HepG2 (cell line): ENCODE data around the gene RAB6B. TPM values are rescaled to one million over a fixed set of nuclear protein-coding genes. Genes with fewer than 3 reads are reported as not detected.

Experiments used
- ATAC-seq: fragments of 200-7000 bp; cut with Tn5 transposase; 3 replicates; pipeline ENCODE4 v1.9.1; 2020; ENCODE audit warnings: mild to moderate bottlenecking, moderate library complexity
- BruUV-seq: library from RNA; stranded (reverse); fragments of 400-500 nt; replicated peaks from 2 replicates; lab custom pipeline; 2021; lab: Mats Ljungman, UMichigan
- CTCF ChIA-PET: fragments of 300-600 bp; formaldehyde crosslinking; extraction: SDS; loops from one replicate; lab custom pipeline; 2021; ENCODE audit warnings: low total read pairs, inconsistent platforms, low intra/inter-chr PET ratio; lab: Yijun Ruan, JAX
- POLR2A ChIA-PET: fragments of 350-600 bp; sonication (Branson Sonifier 250); formaldehyde crosslinking; loops from one replicate; lab custom pipeline; 2020; ENCODE audit warnings: antibody characterized with exemption, inconsistent platforms; lab: Yijun Ruan, JAX
- DNase-seq: peaks from one replicate; pipeline ENCODE4 v3.0.0-alpha.2; 2015; ENCODE audit warnings: low spot score
- FAIRE-seq: peaks from 3 replicates; lab custom pipeline; 2011; peaks lifted over from hg19 to GRCh38; lab: Jason Lieb, UNC
- H2AFZ ChIP-seq: one replicate; pipeline ENCODE4 v1.6.1; 2011; ENCODE audit warnings: low read length, inconsistent platforms
- H3K27ac ChIP-seq: fragments of 300-600 bp; 3 replicates; pipeline ENCODE4 v1.8.0; 2011; ENCODE audit warnings: mixed run types, mild to moderate bottlenecking, mixed read lengths, low read length, inconsistent platforms; ENCODE audit not compliant: insufficient read depth; ENCODE audit errors: extremely low read length
- H3K27me3 ChIP-seq, 2 experiments: fragments of 200-600 bp in 1 of 2; 2 replicates in 1 of 2; 3 replicates in 1 of 2; pipeline versions ENCODE4 v1.6.0 to v1.8.0; 2011; ENCODE audit warnings: low read length in 2 of 2, mild to moderate bottlenecking in 2 of 2, moderate library complexity in 2 of 2, inconsistent platforms in 1 of 2; ENCODE audit not compliant: insufficient read depth in 2 of 2, control insufficient read depth in 1 of 2
- H3K36me3 ChIP-seq, 2 experiments: fragments of 200-600 bp in 1 of 2; replicated peaks in 1 of 2; 2 replicates in 1 of 2; 3 replicates in 1 of 2; pipeline versions ENCODE4 v1.5.1 to v1.8.0; 2011; ENCODE audit warnings: low read length in 2 of 2, inconsistent platforms in 1 of 2; ENCODE audit not compliant: insufficient read depth in 2 of 2, control insufficient read depth in 1 of 2
- H3K4me1 ChIP-seq: 2 replicates; pipeline ENCODE4 v1.5.1; 2012; ENCODE audit warnings: low read length, inconsistent platforms; ENCODE audit not compliant: insufficient read depth
- H3K4me2 ChIP-seq: 2 replicates; pipeline ENCODE4 v1.6.0; 2011; ENCODE audit warnings: low read depth, low read length, inconsistent platforms
- H3K4me3 ChIP-seq, 3 experiments: fragments of 200-600 bp in 1 of 3; sonication (generic), shearing (Covaris generic) in 1 of 3; replicated peaks in 1 of 3; 2 replicates each; pipeline ENCODE4 v1.5.1; 2011 to 2016; ENCODE audit warnings: low read length in 3 of 3, inconsistent platforms in 2 of 3, low read depth in 2 of 3, mild to moderate bottlenecking in 2 of 3, control low read depth in 1 of 3, mixed read lengths in 1 of 3; ENCODE audit not compliant: insufficient read depth in 1 of 3
- H3K79me2 ChIP-seq: one replicate; pipeline ENCODE4 v1.6.1; 2011; ENCODE audit warnings: low read length, inconsistent platforms; ENCODE audit not compliant: insufficient read depth
- H3K9ac ChIP-seq: 2 replicates; pipeline ENCODE4 v1.6.0; 2011; ENCODE audit warnings: mild to moderate bottlenecking, low read depth, low read length, inconsistent platforms; ENCODE audit not compliant: insufficient read depth
- H3K9me3 ChIP-seq: 2 replicates; pipeline ENCODE4 v1.5.1; 2012; ENCODE audit warnings: mild to moderate bottlenecking, low read length
- H4K20me1 ChIP-seq: 2 replicates; pipeline ENCODE4 v1.6.0; 2011; ENCODE audit warnings: inconsistent platforms, mild to moderate bottlenecking, low read length, moderate library complexity; ENCODE audit not compliant: insufficient read depth
- E2F5 ChIP-seq: sonication (generic); formaldehyde crosslinking; conservative IDR thresholded peaks from 2 replicates; pipeline ENCODE4 v1.4.0; 2020; ENCODE audit warnings: missing genetic modification reagents
- IKZF4 ChIP-seq: sonication (generic); formaldehyde crosslinking; IDR thresholded peaks from 2 replicates; pipeline ENCODE4 v1.5.1; 2020; ENCODE audit warnings: borderline replicate concordance, mild to moderate bottlenecking, low read depth, missing genetic modification reagents; ENCODE audit errors: not compliant biosample characterization
- KAT7 ChIP-seq: IDR thresholded peaks from 2 replicates; pipeline ENCODE4 v1.6.1; 2018; ENCODE audit warnings: borderline replicate concordance, missing compliant biosample characterization
- MXI1 ChIP-seq: IDR thresholded peaks from 3 replicates; pipeline ENCODE4 v1.6.1; 2012; ENCODE audit warnings: low read depth, low read length, inconsistent platforms, borderline replicate concordance
- NFYB ChIP-seq: sonication (generic); formaldehyde crosslinking; IDR thresholded peaks from 2 replicates; pipeline ENCODE4 v1.4.0; 2020; ENCODE audit warnings: missing genetic modification reagents
- NFYC ChIP-seq: IDR thresholded peaks from 2 replicates; pipeline ENCODE4 v1.6.1; 2016; ENCODE audit warnings: missing genetic modification reagents, missing compliant biosample characterization
- NRL ChIP-seq: sonication (generic); formaldehyde crosslinking; IDR thresholded peaks from 2 replicates; pipeline ENCODE4 v1.5.0; 2020; ENCODE audit warnings: missing genetic modification reagents, mild to moderate bottlenecking, moderate library complexity, borderline replicate concordance
- POGZ ChIP-seq: sonication (generic); formaldehyde crosslinking; IDR thresholded peaks from 2 replicates; pipeline ENCODE4 v1.4.0; 2020; ENCODE audit warnings: mild to moderate bottlenecking, missing genetic modification reagents
- SRSF4 ChIP-seq: fragments of 200-400 bp; formaldehyde crosslinking; IDR thresholded peaks from one replicate; pipeline ENCODE4 v1.6.1; 2018; ENCODE audit warnings: mild to moderate bottlenecking, low read depth, low read length, moderate library complexity; ENCODE audit not compliant: poor library complexity, severe bottlenecking
- ZFP90 ChIP-seq: sonication (generic); formaldehyde crosslinking; IDR thresholded peaks from 2 replicates; pipeline ENCODE4 v1.8.0; 2022; ENCODE audit warnings: missing genetic modification reagents, mild to moderate bottlenecking, inconsistent platforms, borderline replicate concordance
- ZNF331 ChIP-seq: sonication (generic); formaldehyde crosslinking; IDR thresholded peaks from 2 replicates; pipeline ENCODE4 v1.4.0; 2020; ENCODE audit warnings: missing genetic modification reagents
- ZNF580 ChIP-seq: IDR thresholded peaks from 2 replicates; pipeline ENCODE4 v1.6.1; 2016; ENCODE audit warnings: low read depth, borderline replicate concordance
- ZNF639 ChIP-seq: conservative IDR thresholded peaks from 2 replicates; pipeline ENCODE4 v1.6.1; 2018; ENCODE audit warnings: missing genetic modification reagents
- ZNF672 ChIP-seq: sonication (generic); formaldehyde crosslinking; IDR thresholded peaks from 2 replicates; pipeline ENCODE4 v1.8.1; 2022; ENCODE audit warnings: missing genetic modification reagents
- ZZZ3 ChIP-seq: sonication (generic); formaldehyde crosslinking; IDR thresholded peaks from 2 replicates; pipeline ENCODE4 v1.4.0; 2020; ENCODE audit warnings: missing genetic modification reagents, mild to moderate bottlenecking, borderline replicate concordance
- WGBS: methylation state at CpG from one replicate; pipeline ENCODE4 v1.1.6; 2017; ENCODE audit warnings: low lambda C conversion rate; 5-methylcytosine and 5-hydroxymethylcytosine counted together
- in situ Hi-C: cut with HindIII; loops from 2 replicates; pipeline ENCODE4 v1.10.0; 2017; ENCODE audit warnings: low pct_unique_long_range_greater_than_20kb; ENCODE audit not compliant: extremely low pct_ligation_motif_present
- intact Hi-C: fragments of 100-400 bp; cut with micrococcal nuclease; formaldehyde crosslinking; loops from one replicate; pipeline ENCODE4 v1.10.0; 2022; ENCODE audit not compliant: unreplicated experiment
- polyA plus RNA-seq, 8 experiments: library from polyadenylated mRNA; depleted of rRNA in 3 of 8; stranded (reverse) in 7 of 8; unstranded in 1 of 8; fragments of >200 nt; fragmentation: Illumina TruSeq in 4 of 8; extraction: Trizol in 4 of 8; gene quantifications; 2 replicates each; pipeline versions ENCODE4 v1.2.1 to v1.2.3, GENCODE V29; 2011 to 2016; ENCODE audit warnings: low read depth in 4 of 8, missing spikeins in 1 of 8, mixed read lengths in 1 of 8; ENCODE audit not compliant: insufficient read depth in 1 of 8
- total RNA-seq, 5 experiments: library from RNA; depleted of rRNA; stranded (reverse); fragments of >200 nt; fragmentation: Illumina TruSeq; extraction: Trizol; gene quantifications; 2 replicates each; pipeline ENCODE4 v1.2.3, GENCODE V29; 2016; ENCODE audit warnings: low read depth in 1 of 5

RAB6B gene
- total and polyA plus RNA-seq, 2 of the 13 experiments (the other 11 are each of a cell fraction or from before 2014, with no cell fraction given): 0.16 TPM; not detected in 1

GRCh38 chr3:133868758-133869475, 26.8 kb downstream of the RAB6B start:
- H3K27ac ChIP-seq: no peak overlapping the region
- H3K36me3 ChIP-seq: no peaks in the 10 kb centered on the region
- H3K9ac ChIP-seq: no peak overlapping the region
- 15% methylated on average over 7 of the region's 7 CpGs for WGBS
- FAIRE-seq (no peak), ATAC-seq (no peak), DNase-seq (no peak)
- H3K27me3 ChIP-seq: peaks cover 5 to 49% of the 10 kb centered on the region in 2 experiments; a peak in 3 of 5 replicates
- in situ Hi-C loops (no loop called here), intact Hi-C loops (no loop called here)
- no peaks in the 10 kb centered on the region for H3K4me1 ChIP-seq
- H3K9me3 ChIP-seq: no peaks in the 10 kb centered on the region
- H4K20me1 ChIP-seq: no peaks in the 10 kb centered on the region
- no peak for TF ChIP-seq ZNF672 (CRISPR knock-in tag)
- H3K79me2 ChIP-seq: no peaks in the 10 kb centered on the region
- POLR2A ChIA-PET: no interaction called here
- H3K4me3 ChIP-seq: no peak overlapping the region
- H3K4me2 ChIP-seq: no peak overlapping the region
- no TSS peak for BruUV-seq
- CTCF ChIA-PET: no interaction called here
- H2AFZ ChIP-seq: no peak overlapping the region

- Histone ChIP-seq H3K27me3 (peaks cover 5 to 52% of the 10 kb centered on the region in 2 experiments; a peak in 3 of 5 replicates), H4K20me1 (no peaks in the 10 kb centered on the region), H3K4me2 (no peak overlapping the region), H3K79me2 (no peaks in the 10 kb centered on the region), H3K36me3 (no peaks in the 10 kb centered on the region), H2AFZ (no peak overlapping the region), H3K27ac (no peak overlapping the region), H3K4me1 (no peaks in the 10 kb centered on the region), H3K4me3 (no peak overlapping the region), H3K9me3 (no peaks in the 10 kb centered on the region), H3K9ac (no peak overlapping the region)
- ATAC-seq (peak; percentile 55; the same call in 2 of the 3 replicates), FAIRE-seq (no peak), DNase-seq (no peak)
- intact Hi-C loops (no loop called here), in situ Hi-C loops (no loop called here)
- ChIA-PET CTCF (no interaction called here), POLR2A (no interaction called here)
- 14% methylated on average over 7 of the region's 8 CpGs for WGBS
- BruUV-seq: no TSS peak
- TF ChIP-seq MXI1: no peak
- no peak for TF ChIP-seq ZNF331
- no peak for TF ChIP-seq IKZF4 (CRISPR knock-in tag)
- TF ChIP-seq ZNF639 (CRISPR knock-in tag): no peak
- no peak for TF ChIP-seq E2F5
- TF ChIP-seq NFYC (CRISPR knock-in tag): no peak
- TF ChIP-seq NRL (CRISPR knock-in tag): no peak
- TF ChIP-seq SRSF4: no peak
- TF ChIP-seq ZFP90 (CRISPR knock-in tag): no peak
- no peak for TF ChIP-seq POGZ
- no peak for TF ChIP-seq NFYB (CRISPR knock-in tag)
- no peak for TF ChIP-seq ZZZ3 (CRISPR knock-in tag)
- TF ChIP-seq ZNF580: no peak
- no peak for TF ChIP-seq KAT7 (CRISPR knock-in tag)
Measured at GRCh38 chr3:133868186-133868585, 27.5 kb downstream of the RAB6B start.
